H1 (cell line): ENCODE measurements around the gene COG3. TPM values are rescaled to one million over a fixed set of nuclear protein-coding genes. Genes with fewer than 3 reads are reported as not detected.

Experiments
- CTCF ChIA-PET: fragments of 300-600 bp; sonication (Branson Sonifier 250); formaldehyde crosslinking; loops from one replicate; lab custom pipeline; 2021; ENCODE audit not compliant: partially characterized antibody; lab: Charles Lee
- POLR2A ChIA-PET: fragments of 300-600 bp; sonication (Branson Sonifier 250); formaldehyde crosslinking; loops from one replicate; lab custom pipeline; 2021; ENCODE audit warnings: inconsistent platforms; ENCODE audit not compliant: partially characterized antibody; lab: Charles Lee
- DNase-seq, 2 experiments: peaks; one replicate each; pipeline versions ENCODE4 v3.0.0 to v3.0.0-alpha.2; 2010 to 2022; ENCODE audit warnings: low spot score in 2 of 2, low read depth in 1 of 2, mixed read lengths in 1 of 2
- FAIRE-seq: peaks from 2 replicates; lab custom pipeline; 2011; peaks lifted over from hg19 to GRCh38; lab: Jason Lieb, UNC
- H2AFZ ChIP-seq: 2 replicates; pipeline ENCODE4 v1.8.1; 2012; ENCODE audit warnings: low read length, inconsistent platforms
- H2AK5ac ChIP-seq: 2 replicates; pipeline ENCODE4 v1.6.1; 2013; ENCODE audit warnings: low read depth, low read length
- H2BK120ac ChIP-seq: replicated peaks from 2 replicates; pipeline ENCODE3; 2013; ENCODE audit warnings: low read depth, low read length, inconsistent platforms
- H2BK12ac ChIP-seq: 2 replicates; pipeline ENCODE4 v1.6.1; 2013; ENCODE audit warnings: low read depth, low read length
- H2BK15ac ChIP-seq: 2 replicates; pipeline ENCODE4 v1.6.1; 2013; ENCODE audit warnings: low read length
- H2BK20ac ChIP-seq: 2 replicates; pipeline ENCODE4 v1.6.1; 2013; ENCODE audit warnings: low read length
- H2BK5ac ChIP-seq: 2 replicates; pipeline ENCODE4 v1.6.1; 2013; ENCODE audit warnings: low read depth, low read length
- H3K14ac ChIP-seq: 2 replicates; pipeline ENCODE4 v1.6.1; 2013; ENCODE audit warnings: inconsistent platforms; ENCODE audit not compliant: insufficient read length
- H3K18ac ChIP-seq: 2 replicates; pipeline ENCODE4 v1.6.1; 2013; ENCODE audit warnings: low read length; ENCODE audit errors: extremely low read depth
- H3K23ac ChIP-seq: 2 replicates; pipeline ENCODE4 v1.6.1; 2013; ENCODE audit warnings: inconsistent platforms; ENCODE audit not compliant: insufficient read length
- H3K23me2 ChIP-seq: 2 replicates; pipeline ENCODE4 v1.6.1; 2013; ENCODE audit warnings: low read depth, low read length
- H3K27ac ChIP-seq: 2 replicates; pipeline ENCODE4 v1.6.1; 2011; ENCODE audit warnings: low read depth, low read length, inconsistent platforms
- H3K27me3 ChIP-seq, 4 experiments: replicated peaks in 1 of 4; 1 replicate in 1 of 4; 2 replicates in 3 of 4; pipeline versions ENCODE4 v1.6.1 to v1.8.1; 2011 to 2013; ENCODE audit warnings: low read length in 3 of 4, mild to moderate bottlenecking in 3 of 4, inconsistent platforms in 2 of 4, mixed read lengths in 2 of 4, moderate library complexity in 1 of 4; ENCODE audit not compliant: control insufficient read depth in 3 of 4, insufficient read depth in 3 of 4; ENCODE audit errors: extremely low read depth in 1 of 4
- H3K36me3 ChIP-seq, 4 experiments: 2 replicates each; pipeline versions ENCODE4 v1.6.1 to v1.8.1; 2011 to 2013; ENCODE audit warnings: mild to moderate bottlenecking in 4 of 4, low read length in 3 of 4, moderate library complexity in 2 of 4, control low read depth in 1 of 4, inconsistent platforms in 1 of 4; ENCODE audit not compliant: insufficient read depth in 4 of 4, control insufficient read depth in 2 of 4
- H3K4ac ChIP-seq: replicated peaks from 2 replicates; pipeline ENCODE3; 2013; ENCODE audit warnings: low read length, low read depth, mixed read lengths, inconsistent platforms; ENCODE audit not compliant: insufficient read length
- H3K4me1 ChIP-seq, 4 experiments: replicated peaks in 1 of 4; 1 replicate in 1 of 4; 2 replicates in 3 of 4; pipeline versions ENCODE4 v1.6.1 to v1.8.1; 2011 to 2013; ENCODE audit warnings: low read length in 3 of 4, inconsistent platforms in 2 of 4, mixed read lengths in 1 of 4; ENCODE audit not compliant: insufficient read depth in 4 of 4, control insufficient read depth in 3 of 4
- H3K4me2 ChIP-seq, 2 experiments: 2 replicates each; pipeline versions ENCODE4 v1.6.1 to v1.8.1; 2011 to 2013; ENCODE audit warnings: low read depth in 2 of 2, low read length in 2 of 2, control low read depth in 1 of 2, inconsistent platforms in 1 of 2, mild to moderate bottlenecking in 1 of 2; ENCODE audit not compliant: insufficient read depth in 1 of 2
- H3K4me3 ChIP-seq, 4 experiments: fragments of 200-600, 300-600 bp in 1 of 4; sonication (generic), shearing (Covaris generic), sonication (Bioruptor Twin) in 1 of 4; 2 replicates each; pipeline versions ENCODE4 v1.5.1 to v1.8.1; 2011 to 2016; ENCODE audit warnings: low read length in 4 of 4, low read depth in 3 of 4, control low read depth in 2 of 4, inconsistent platforms in 2 of 4, mild to moderate bottlenecking in 2 of 4, mixed read lengths in 1 of 4, moderate library complexity in 1 of 4; ENCODE audit not compliant: insufficient read depth in 2 of 4; ENCODE audit errors: extremely low read depth in 1 of 4
- H3K56ac ChIP-seq: replicated peaks from 2 replicates; pipeline ENCODE3; 2013; ENCODE audit warnings: low read depth, mild to moderate bottlenecking, mixed read lengths, low read length, inconsistent platforms; ENCODE audit not compliant: insufficient read length
- H3K79me1 ChIP-seq: 2 replicates; pipeline ENCODE4 v1.6.1; 2013; ENCODE audit warnings: low read depth, low read length, control low read depth
- H3K79me2 ChIP-seq, 2 experiments: 2 replicates each; pipeline versions ENCODE4 v1.6.1 to v1.8.1; 2012 to 2013; ENCODE audit warnings: low read length in 2 of 2, mild to moderate bottlenecking in 2 of 2, inconsistent platforms in 1 of 2; ENCODE audit not compliant: insufficient read depth in 2 of 2, control insufficient read depth in 1 of 2
- H3K9ac ChIP-seq, 4 experiments: replicated peaks in 1 of 4; 1 replicate in 1 of 4; 2 replicates in 3 of 4; pipeline versions ENCODE4 v1.6.1 to v1.8.1; 2011 to 2013; ENCODE audit warnings: low read depth in 3 of 4, low read length in 3 of 4, control low read depth in 2 of 4, mild to moderate bottlenecking in 2 of 4, moderate library complexity in 2 of 4, inconsistent platforms in 1 of 4; ENCODE audit errors: extremely low read depth in 1 of 4
- H3K9me3 ChIP-seq, 2 experiments: 2 replicates each; pipeline versions ENCODE4 v1.6.1 to v1.8.1; 2012 to 2013; ENCODE audit warnings: mild to moderate bottlenecking in 2 of 2, moderate library complexity in 2 of 2, control low read depth in 1 of 2, inconsistent platforms in 1 of 2, low read depth in 1 of 2, low read length in 1 of 2, mixed read lengths in 1 of 2; ENCODE audit not compliant: insufficient read depth in 2 of 2
- H4K20me1 ChIP-seq, 2 experiments: replicated peaks in 1 of 2; 2 replicates each; pipeline versions ENCODE3 to v1.8.1; 2011 to 2013; ENCODE audit warnings: inconsistent platforms in 2 of 2, low read length in 2 of 2, mild to moderate bottlenecking in 1 of 2; ENCODE audit not compliant: insufficient read depth in 2 of 2, control insufficient read depth in 1 of 2
- H4K5ac ChIP-seq: 2 replicates; pipeline ENCODE4 v1.6.1; 2013; ENCODE audit warnings: low read length, low read depth, mixed read lengths, inconsistent platforms; ENCODE audit not compliant: insufficient read length
- H4K8ac ChIP-seq: 2 replicates; pipeline ENCODE4 v1.8.0; 2013; ENCODE audit warnings: mild to moderate bottlenecking, moderate library complexity, low read length, inconsistent platforms; ENCODE audit not compliant: insufficient read depth; ENCODE audit errors: extremely low read depth
- H4K91ac ChIP-seq: replicated peaks from 2 replicates; pipeline ENCODE3; 2013; ENCODE audit warnings: low read length, mixed read lengths, inconsistent platforms; ENCODE audit not compliant: insufficient read length
- ASH2L ChIP-seq: fragments of 200-600, 300-600 bp; sonication (generic); IDR thresholded peaks from one replicate; pipeline ENCODE4 v1.7.1; 2017; ENCODE audit warnings: low read length
- ATF3 ChIP-seq: IDR thresholded peaks from 2 replicates; pipeline ENCODE4 v1.6.1; 2011; ENCODE audit warnings: low read depth, mild to moderate bottlenecking, low read length; ENCODE audit not compliant: insufficient read depth
- BCL11A ChIP-seq, 2 experiments: IDR thresholded peaks; one replicate each; pipeline ENCODE4 v1.6.1; 2011; ENCODE audit warnings: low read depth in 2 of 2, low read length in 2 of 2, mild to moderate bottlenecking in 2 of 2
- BRCA1 ChIP-seq: IDR thresholded peaks from 2 replicates; pipeline ENCODE4 v1.6.1; 2012; ENCODE audit warnings: low read depth, low read length, improper control_type of control experiment
- CEBPB ChIP-seq: IDR thresholded peaks from 2 replicates; pipeline ENCODE4 v1.6.1; 2012; ENCODE audit warnings: low read depth, low read length
- KDM1A ChIP-seq: fragments of 200-600, 300-600 bp; sonication (generic); IDR thresholded peaks from 2 replicates; pipeline ENCODE4 v1.7.1; 2016; ENCODE audit warnings: mild to moderate bottlenecking, low read length, borderline replicate concordance
- KDM4A ChIP-seq: IDR thresholded peaks from one replicate; pipeline ENCODE4 v1.7.1; 2012; ENCODE audit warnings: low read depth, mild to moderate bottlenecking, moderate library complexity, low read length, inconsistent platforms; ENCODE audit not compliant: severe bottlenecking
- POLR2AphosphoS5 ChIP-seq: IDR thresholded peaks from 2 replicates; pipeline ENCODE4 v1.6.1; 2011; ENCODE audit warnings: low read depth, low read length
- POU5F1 ChIP-seq: IDR thresholded peaks from 2 replicates; pipeline ENCODE4 v1.6.1; 2011; ENCODE audit warnings: low read depth, mild to moderate bottlenecking, low read length, moderate library complexity
- RXRA ChIP-seq: IDR thresholded peaks from 2 replicates; pipeline ENCODE4 v1.6.1; 2011; ENCODE audit warnings: low read depth, mild to moderate bottlenecking, low read length, moderate library complexity; ENCODE audit not compliant: insufficient read depth
- SIX5 ChIP-seq: IDR thresholded peaks from 2 replicates; pipeline ENCODE4 v1.6.1; 2011; ENCODE audit warnings: mild to moderate bottlenecking, low read depth, low read length
- SP2 ChIP-seq: IDR thresholded peaks from 2 replicates; pipeline ENCODE4 v1.6.1; 2012; ENCODE audit warnings: mild to moderate bottlenecking, low read length, inconsistent platforms
- YY1 ChIP-seq: IDR thresholded peaks from 2 replicates; pipeline ENCODE4 v1.6.1; 2011; ENCODE audit warnings: low read depth, mild to moderate bottlenecking, low read length
- WGBS, 2 experiments: shearing (Covaris generic) in 1 of 2; methylation state at CpG; one replicate each; pipeline versions ENCODE4 v1.1.6 to v1.1.7; 2013 to 2015; ENCODE audit warnings: low lambda C conversion rate in 2 of 2, mixed read lengths in 2 of 2, inconsistent platforms in 1 of 2, low coverage in 1 of 2, missing lambda C conversion rate in 1 of 2; ENCODE audit not compliant: insufficient replicate concordance in 2 of 2, insufficient coverage in 1 of 2, insufficient read length in 1 of 2; ENCODE audit errors: extremely low coverage in 1 of 2, missing lambda C conversion rate in 1 of 2; 5-methylcytosine and 5-hydroxymethylcytosine counted together
- polyA plus RNA-seq, 7 experiments: library from polyadenylated mRNA; depleted of rRNA in 3 of 7; stranded (reverse) in 5 of 7; unstranded in 2 of 7; fragments of >200 nt in 5 of 7; fragments of 200-250 nt in 2 of 7; gene quantifications; 1 replicate in 5 of 7; 2 replicates in 1 of 7; 4 replicates in 1 of 7; pipeline versions ENCODE4 v1.2.1 to v1.2.3, GENCODE V29; 2011 to 2013; ENCODE audit warnings: missing spikeins in 2 of 7, mixed read lengths in 2 of 7
- total RNA-seq: library from RNA; stranded (reverse); fragmentation: NEBNext Ultra II Directional; extraction: Animal tissue kit (Norgen Biotek cat#: 25700); gene quantifications from 2 replicates; pipeline ENCODE4 v1.2.1, GENCODE V29; 2021

The COG3 gene
- total and polyA plus RNA-seq, 2 of the 8 experiments (the other 6 are each of a cell fraction or from before 2014, with no cell fraction given) = 12.7 to 13.5 TPM

GRCh38 chr13:45416516-45417128 lies 48.1 kb upstream of the COG3 start:
- Histone ChIP-seq H2BK15ac (no peak overlapping the region), H3K27ac (no peak overlapping the region), H2BK120ac (no peak overlapping the region), H4K5ac (no peak overlapping the region), H4K8ac (no peak overlapping the region), H3K9ac (no peak overlapping the region), H4K20me1 (peaks cover 1 to 4% of the 10 kb centered on the region in 2 experiments), H4K91ac (no peak overlapping the region), H3K9me3 (no peaks in the 10 kb centered on the region), H3K79me1 (no peaks in the 10 kb centered on the region; the same call in 1 of the 2 replicates), H2AK5ac (no peak overlapping the region), H3K56ac (no peak overlapping the region), H3K4ac (no peak overlapping the region), H3K4me2 (peak overlapping the region in 1 of 2 experiments; percentile 71; a peak in 1 of 4 replicates), H3K23me2 (peaks cover 4% of the 10 kb centered on the region; the same call in 1 of the 2 replicates), H2AFZ (no peak overlapping the region), H3K14ac (no peak overlapping the region), H3K4me1 (no peaks in the 10 kb centered on the region; a peak in 1 of 7 replicates), H3K27me3 (peaks cover 0 to 3% (median 0%) of the 10 kb centered on the region in 4 experiments; a peak in 2 of 7 replicates), H3K4me3 (no peak overlapping the region), H2BK12ac (no peak overlapping the region), H3K36me3 (no peaks in the 10 kb centered on the region), H3K18ac (no peak overlapping the region), H3K23ac (no peak overlapping the region), H2BK20ac (no peak overlapping the region), H2BK5ac (no peak overlapping the region), H3K79me2 (no peaks in the 10 kb centered on the region)
- POLR2A ChIA-PET = interaction anchor here (0.6 to 1.9 kb wide), 3 partner anchors 11 to 214 kb away, joined by 3 to 5 read pairs (median 3); no protein-coding TSS in a partner anchor
- FAIRE-seq (no peak), DNase-seq (no peak)
- CTCF ChIA-PET = interaction anchor here (0.7 to 1.7 kb wide), 10 partner anchors 18 to 74 kb away, joined by 3 to 7 read pairs (median 4); partner anchors contain the start of gene COG3
- 97% methylated on average over 10 of the region's 10 CpGs; no CpG with 5 or more reads in 1 of the 2 experiments for WGBS, 2 experiments
- no peak for TF ChIP-seq YY1
- no peak for TF ChIP-seq BCL11A (IDR thresholded peaks at IDR 0.05; ENCODE audit: low read depth in 2 of 2, low read length in 2 of 2)
- TF ChIP-seq KDM1A = no peak
- TF ChIP-seq SIX5 = no peak
- no peak for TF ChIP-seq BRCA1
- no peak for TF ChIP-seq ATF3
- TF ChIP-seq CEBPB = no peak
- TF ChIP-seq POLR2AphosphoS5 = no peak
- no peak for TF ChIP-seq KDM4A
- no peak for TF ChIP-seq POU5F1
- no peak for TF ChIP-seq SP2
- no peak for TF ChIP-seq RXRA
- no peak for TF ChIP-seq ASH2L
